GM19043 (cell line): ENCODE data around the gene PRMT5.
A peak's percentile ranks its signal among the peaks of the same experiment; 100 is the strongest.

Source experiments
- ATAC-seq: cut with Tn5 transposase; IDR thresholded peaks from one replicate; pipeline ENCODE4 v1.9.1; 2021; ENCODE audit warnings: low read depth; ENCODE audit not compliant: unreplicated experiment

The PRMT5 gene

DNA sequence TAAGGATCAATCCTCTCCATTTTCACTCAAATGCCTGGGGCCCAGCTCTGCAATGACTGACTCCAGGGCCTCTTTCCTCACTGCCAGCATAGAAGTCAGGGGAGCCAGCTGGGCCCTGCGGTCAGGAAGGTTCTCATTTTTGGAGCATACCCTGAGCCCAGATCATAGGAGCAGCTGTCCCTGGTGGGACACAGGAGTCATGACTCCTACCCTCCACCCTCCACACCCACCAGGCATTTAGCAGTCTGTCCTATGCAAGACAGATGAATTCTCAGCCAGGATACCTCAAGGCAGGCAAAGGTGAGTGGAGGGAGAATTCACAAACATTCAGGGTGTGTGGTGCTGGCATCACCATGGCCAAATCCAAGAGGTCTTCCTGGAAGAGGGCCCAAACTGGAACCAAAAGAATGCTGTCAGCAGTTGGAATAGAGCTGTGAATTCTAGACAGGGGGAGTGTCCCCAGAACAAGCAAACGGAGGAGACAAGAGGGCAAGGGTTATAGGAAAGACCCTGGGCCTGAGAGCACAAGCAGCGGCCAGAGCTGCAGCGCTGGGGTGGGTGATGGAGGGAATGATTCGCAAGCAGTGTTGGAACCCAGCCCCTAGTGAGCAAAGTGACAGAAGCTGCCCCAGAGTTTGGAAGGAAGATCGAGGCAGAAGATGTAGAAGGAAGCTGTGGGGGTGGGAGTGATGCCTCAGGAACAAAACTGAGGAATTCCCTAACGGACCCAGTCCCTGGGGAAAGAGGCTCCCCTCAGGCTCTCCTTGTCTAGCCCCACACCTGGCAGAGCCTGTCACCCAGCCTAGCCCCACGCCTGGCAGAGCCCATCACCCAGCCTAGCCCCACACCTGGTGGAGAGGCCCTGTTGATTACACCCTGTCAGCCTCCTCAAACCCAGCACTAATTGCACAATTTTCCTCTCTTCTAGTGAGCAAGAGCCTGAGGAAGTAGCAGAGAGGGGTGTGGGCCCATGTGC lies 50.6 kb downstream of the PRMT5 start:
- ATAC-seq = no peak

DNA sequence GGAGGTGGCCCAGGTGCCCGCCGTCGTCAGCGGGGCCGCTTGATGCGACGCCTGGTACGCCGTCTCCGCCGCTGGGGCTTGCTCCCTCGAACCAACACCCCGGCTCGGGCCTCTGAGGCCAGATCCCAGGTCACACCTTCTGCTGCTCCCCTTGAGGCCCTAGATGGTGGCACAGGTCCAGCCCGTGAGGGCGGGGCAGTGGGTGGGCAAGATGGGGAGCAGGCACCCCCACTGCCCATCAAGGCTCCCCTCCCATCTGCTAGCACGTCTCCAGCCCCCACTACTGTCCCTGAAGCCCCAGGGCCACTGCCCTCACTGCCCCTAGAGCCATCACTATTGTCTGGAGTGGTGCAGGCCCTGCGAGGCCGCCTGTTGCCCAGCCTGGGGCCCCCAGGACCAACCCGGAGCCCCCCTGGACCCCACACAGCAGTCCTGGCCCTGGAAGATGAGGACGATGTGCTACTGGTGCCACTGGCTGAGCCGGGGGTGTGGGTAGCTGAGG lies 52.1 kb downstream of the PRMT5 start:
- ATAC-seq = no peak

DNA sequence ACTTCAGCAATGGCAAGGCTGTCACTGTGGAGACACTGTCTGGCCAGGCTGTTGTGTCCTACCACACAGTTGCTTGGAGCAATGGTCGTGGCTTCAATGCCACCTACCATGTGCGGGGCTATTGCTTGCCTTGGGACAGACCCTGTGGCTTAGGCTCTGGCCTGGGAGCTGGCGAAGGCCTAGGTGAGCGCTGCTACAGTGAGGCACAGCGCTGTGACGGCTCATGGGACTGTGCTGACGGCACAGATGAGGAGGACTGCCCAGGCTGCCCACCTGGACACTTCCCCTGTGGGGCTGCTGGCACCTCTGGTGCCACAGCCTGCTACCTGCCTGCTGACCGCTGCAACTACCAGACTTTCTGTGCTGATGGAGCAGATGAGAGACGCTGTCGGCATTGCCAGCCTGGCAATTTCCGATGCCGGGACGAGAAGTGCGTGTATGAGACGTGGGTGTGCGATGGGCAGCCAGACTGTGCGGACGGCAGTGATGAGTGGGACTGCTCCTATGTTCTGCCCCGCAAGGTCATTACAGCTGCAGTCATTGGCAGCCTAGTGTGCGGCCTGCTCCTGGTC lies 53.3 kb downstream of the PRMT5 start:
- ATAC-seq = no peak

DNA sequence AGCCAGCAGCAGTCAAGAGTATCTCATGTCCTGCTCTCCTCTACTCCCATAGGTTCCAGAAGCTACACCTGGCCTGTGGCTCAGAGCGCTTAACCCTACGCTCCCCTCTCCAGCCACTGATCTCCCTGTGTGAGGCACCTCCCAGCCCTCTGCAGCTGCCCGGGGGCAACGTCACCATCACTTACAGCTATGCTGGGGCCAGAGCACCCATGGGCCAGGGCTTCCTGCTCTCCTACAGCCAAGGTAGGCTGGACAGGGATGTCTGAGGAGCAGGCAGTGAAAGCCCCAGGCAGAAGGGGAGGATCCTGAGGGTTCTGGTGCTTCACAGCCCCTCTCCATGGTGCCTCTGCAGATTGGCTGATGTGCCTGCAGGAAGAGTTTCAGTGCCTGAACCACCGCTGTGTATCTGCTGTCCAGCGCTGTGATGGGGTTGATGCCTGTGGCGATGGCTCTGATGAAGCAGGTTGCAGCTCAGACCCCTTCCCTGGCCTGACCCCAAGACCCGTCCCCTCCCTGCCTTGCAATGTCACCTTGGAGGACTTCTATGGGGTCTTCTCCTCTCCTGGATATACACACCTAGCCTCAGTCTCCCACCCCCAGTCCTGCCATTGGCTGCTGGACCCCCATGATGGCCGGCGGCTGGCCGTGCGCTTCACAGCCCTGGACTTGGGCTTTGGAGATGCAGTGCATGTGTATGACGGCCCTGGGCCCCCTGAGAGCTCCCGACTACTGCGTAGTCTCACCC lies 54.0 kb downstream of the PRMT5 start:
- no peak for ATAC-seq

DNA sequence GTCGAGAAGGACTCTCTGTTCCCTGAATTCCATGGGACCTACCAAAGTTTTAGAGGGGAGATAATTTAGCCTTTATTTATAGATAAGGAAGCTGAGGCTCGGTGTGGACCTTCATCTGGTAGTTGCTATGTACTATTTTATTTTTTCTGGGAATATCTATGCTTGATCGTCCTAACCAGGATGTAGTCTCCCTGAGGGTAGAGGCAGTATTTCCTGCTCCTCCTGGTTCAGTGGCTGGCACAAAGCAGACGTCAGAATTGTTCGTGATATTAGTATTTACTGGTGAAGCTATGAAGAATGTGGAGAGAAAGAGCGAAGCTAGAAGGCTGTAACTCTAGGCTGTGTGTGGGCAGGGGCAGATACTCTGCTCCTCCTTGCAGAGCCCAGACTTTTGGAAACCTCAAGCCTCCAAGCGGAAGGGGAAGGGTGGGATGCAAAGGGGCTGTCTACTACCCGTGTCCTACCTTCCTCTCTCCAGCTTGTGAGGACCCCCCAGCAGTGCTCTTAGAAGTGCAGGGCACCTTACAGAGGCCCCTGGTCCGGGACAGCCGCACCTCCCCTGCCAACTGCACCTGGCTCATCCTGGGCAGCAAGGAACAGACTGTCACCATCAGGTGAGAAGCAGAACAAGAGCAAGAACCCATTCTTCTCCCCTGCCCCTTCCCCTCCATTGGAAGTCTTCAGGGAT lies 56.2 kb downstream of the PRMT5 start:
- ATAC-seq = no peak

DNA sequence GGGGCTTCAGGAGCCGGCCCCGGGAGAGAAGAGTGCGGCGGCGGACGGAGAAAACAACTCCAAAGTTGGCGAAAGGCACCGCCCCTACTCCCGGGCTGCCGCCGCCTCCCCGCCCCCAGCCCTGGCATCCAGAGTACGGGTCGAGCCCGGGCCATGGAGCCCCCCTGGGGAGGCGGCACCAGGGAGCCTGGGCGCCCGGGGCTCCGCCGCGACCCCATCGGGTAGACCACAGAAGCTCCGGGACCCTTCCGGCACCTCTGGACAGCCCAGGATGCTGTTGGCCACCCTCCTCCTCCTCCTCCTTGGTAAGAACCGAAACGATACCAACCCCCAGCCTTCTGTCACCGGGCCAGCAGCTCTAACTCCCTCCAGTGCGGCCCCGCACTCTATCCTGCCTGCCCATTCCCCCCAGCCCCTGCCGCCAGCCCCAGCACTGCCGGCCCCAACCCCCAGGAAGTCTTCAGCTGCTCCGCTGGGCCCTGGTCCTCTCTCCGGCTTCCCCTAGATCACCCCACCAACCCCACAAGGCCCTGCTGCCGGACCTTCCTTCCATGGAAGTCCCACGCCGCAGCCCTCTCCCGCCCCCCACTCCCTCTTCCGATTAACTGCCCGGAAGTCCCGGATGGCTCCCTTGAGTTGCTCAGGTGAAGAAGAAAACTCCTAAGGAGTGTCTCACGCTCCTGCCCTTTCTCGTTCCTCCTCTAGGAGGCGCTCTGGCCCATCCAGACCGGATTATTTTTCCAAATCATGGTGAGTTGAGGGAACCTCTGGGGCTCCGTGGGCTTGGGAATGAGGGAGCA lies 56.9 kb downstream of the PRMT5 start:
- ATAC-seq = no peak

DNA sequence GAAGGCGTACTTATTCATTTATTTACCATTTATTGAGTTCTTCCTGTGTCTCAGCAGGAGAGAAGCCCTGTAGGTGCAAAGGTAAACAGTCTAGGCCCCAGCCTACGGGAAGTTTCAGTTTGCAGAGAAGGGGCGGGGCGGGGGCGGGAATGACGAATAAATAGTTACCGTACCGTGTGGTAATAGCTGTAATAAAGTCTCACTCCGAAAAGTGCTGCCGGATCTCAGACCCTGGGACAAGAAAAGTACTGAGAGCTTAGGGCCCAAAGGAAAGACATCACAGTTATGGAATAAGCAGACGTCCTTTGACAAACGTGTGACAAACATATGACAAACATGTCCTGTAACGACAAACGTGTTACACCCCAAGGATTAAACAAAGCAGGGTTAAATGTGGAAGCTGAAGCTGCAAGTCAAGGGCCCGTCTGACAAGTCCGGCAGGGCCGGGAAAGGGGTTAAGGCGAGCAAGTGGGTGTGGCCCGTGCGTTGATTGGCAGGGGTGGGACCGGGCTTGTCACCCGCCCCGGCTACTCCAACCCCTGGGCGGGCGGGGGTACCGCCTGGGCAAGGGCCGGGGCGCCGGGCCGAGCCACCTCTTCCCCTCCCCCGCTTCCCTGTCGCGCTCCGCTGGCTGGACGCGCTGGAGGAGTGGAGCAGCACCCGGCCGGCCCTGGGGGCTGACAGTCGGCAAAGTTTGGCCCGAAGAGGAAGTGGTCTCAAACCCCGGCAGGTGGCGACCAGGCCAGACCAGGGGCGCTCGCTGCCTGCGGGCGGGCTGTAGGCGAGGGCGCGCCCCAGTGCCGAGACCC lies 57.7 kb downstream of the PRMT5 start, which contains the start of gene LRP10:
Gene LRP10, plus strand, starts transcription at position 517 of the 809 bp plus-strand sequence. CDS start 564 bp downstream, outside the sequence.
- ATAC-seq = peak; percentile 68

DNA sequence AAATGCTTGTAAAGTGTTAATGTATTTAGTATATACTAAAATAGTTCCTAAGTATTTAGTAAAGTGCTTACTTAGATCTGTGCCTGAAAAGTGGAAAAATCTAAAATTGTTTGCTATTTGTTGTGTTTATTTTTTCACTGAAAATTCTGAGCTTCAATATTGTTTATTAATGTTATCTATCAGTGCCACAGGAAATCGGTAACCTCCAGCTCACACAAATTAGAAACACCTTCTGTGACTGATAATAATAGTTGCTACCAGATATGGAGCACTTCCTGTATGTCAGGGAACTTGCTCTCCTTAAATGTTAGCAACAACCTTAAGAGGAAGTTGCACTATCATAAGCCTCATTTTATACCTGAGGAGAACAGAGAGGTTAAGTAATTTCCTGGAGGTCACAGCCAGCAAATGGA lies 58.4 kb downstream of the PRMT5 start:
- ATAC-seq = peak; percentile 56
